Measurements from ENCODE around the gene SCFD1.
"Not testable (repeated sequence)": the region's sequence is repeated elsewhere in the genome, so short reads cannot be mapped to it uniquely, and the experiment has no call there.

The SCFD1 gene

GRCh38 chr14:30678926-30679431, 56.9 kb downstream of the SCFD1 start:
- no peak for DNase-seq

GRCh38 chr14:30680036-30680435, 57.9 kb downstream of the SCFD1 start:
- DNase-seq: no peak

GRCh38 chr14:30680776-30681175, 58.7 kb downstream of the SCFD1 start:
- DNase-seq: not testable (repeated sequence)

- no peak for DNase-seq
Observed at GRCh38 chr14:30681752-30682355, 59.7 kb downstream of the SCFD1 start.

- not testable (repeated sequence) for DNase-seq
Observed at GRCh38 chr14:30690487-30691355, 68.6 kb downstream of the SCFD1 start.

- no peak for DNase-seq
Observed at GRCh38 chr14:30691751-30692398, 69.8 kb downstream of the SCFD1 start.

- no peak for DNase-seq
Observed at GRCh38 chr14:30692669-30693068, 70.5 kb downstream of the SCFD1 start.

GRCh38 chr14:30698463-30698862, 76.3 kb downstream of the SCFD1 start:
- DNase-seq: no peak

- DNase-seq: no peak
Observed at GRCh38 chr14:30706704-30707103, 84.6 kb downstream of the SCFD1 start.

- no peak for DNase-seq
Observed at GRCh38 chr14:30708157-30708556, 86.0 kb downstream of the SCFD1 start.

GRCh38 chr14:30709201-30709600, 87.1 kb downstream of the SCFD1 start:
- DNase-seq: no peak

- DNase-seq: peak; percentile 42
Observed at GRCh38 chr14:30710876-30711275, 88.8 kb downstream of the SCFD1 start.

- DNase-seq: no peak
Observed at GRCh38 chr14:30719137-30719536, 97.0 kb downstream of the SCFD1 start.

GRCh38 chr14:30725763-30726162, 103.6 kb downstream of the SCFD1 start:
- no peak for DNase-seq

- DNase-seq: no peak
Observed at GRCh38 chr14:30728471-30728870, 106.4 kb downstream of the SCFD1 start.

- no peak for DNase-seq
Observed at GRCh38 chr14:30737916-30738315, 115.8 kb downstream of the SCFD1 start.

- DNase-seq: no peak
Observed at GRCh38 chr14:30738978-30739377, 116.9 kb downstream of the SCFD1 start.

GRCh38 chr14:30748343-30748742, 126.2 kb downstream of the SCFD1 start:
- no peak for DNase-seq

- no peak for DNase-seq
Observed at GRCh38 chr14:30751646-30752416, 129.7 kb downstream of the SCFD1 start.

- no peak for DNase-seq
Observed at GRCh38 chr14:30753452-30753851, 131.3 kb downstream of the SCFD1 start.

- DNase-seq: no peak
Observed at GRCh38 chr14:30754778-30755177, 132.7 kb downstream of the SCFD1 start.

GRCh38 chr14:30756594-30756993, 134.5 kb downstream of the SCFD1 start:
- DNase-seq: no peak

- no peak for DNase-seq
Observed at GRCh38 chr14:30757082-30757481, 135.0 kb downstream of the SCFD1 start.
